HepG2 (cell line): ENCODE results near the gene MTRR. TPM values are rescaled to one million over a fixed set of nuclear protein-coding genes. Genes with fewer than 3 reads are reported as not detected.

Experiments used
- ATAC-seq: fragments of 200-7000 bp; cut with Tn5 transposase; 3 replicates; pipeline ENCODE4 v1.9.1; 2020; ENCODE audit warnings: mild to moderate bottlenecking, moderate library complexity
- BruUV-seq: library from RNA; stranded (reverse); fragments of 400-500 nt; replicated peaks from 2 replicates; lab custom pipeline; 2021; lab: Mats Ljungman, UMichigan
- CTCF ChIA-PET: fragments of 300-600 bp; formaldehyde crosslinking; extraction: SDS; loops from one replicate; lab custom pipeline; 2021; ENCODE audit warnings: low total read pairs, inconsistent platforms, low intra/inter-chr PET ratio; lab: Yijun Ruan, JAX
- POLR2A ChIA-PET: fragments of 350-600 bp; sonication (Branson Sonifier 250); formaldehyde crosslinking; loops from one replicate; lab custom pipeline; 2020; ENCODE audit warnings: antibody characterized with exemption, inconsistent platforms; lab: Yijun Ruan, JAX
- DNase-seq: peaks from one replicate; pipeline ENCODE4 v3.0.0-alpha.2; 2015; ENCODE audit warnings: low spot score
- FAIRE-seq: peaks from 3 replicates; lab custom pipeline; 2011; peaks lifted over from hg19 to GRCh38; lab: Jason Lieb, UNC
- H2AFZ ChIP-seq: one replicate; pipeline ENCODE4 v1.6.1; 2011; ENCODE audit warnings: low read length, inconsistent platforms
- H3K27ac ChIP-seq: fragments of 300-600 bp; 3 replicates; pipeline ENCODE4 v1.8.0; 2011; ENCODE audit warnings: mixed run types, mild to moderate bottlenecking, mixed read lengths, low read length, inconsistent platforms; ENCODE audit not compliant: insufficient read depth; ENCODE audit errors: extremely low read length
- H3K27me3 ChIP-seq, 2 experiments: fragments of 200-600 bp in 1 of 2; 2 replicates in 1 of 2; 3 replicates in 1 of 2; pipeline versions ENCODE4 v1.6.0 to v1.8.0; 2011; ENCODE audit warnings: low read length in 2 of 2, mild to moderate bottlenecking in 2 of 2, moderate library complexity in 2 of 2, inconsistent platforms in 1 of 2; ENCODE audit not compliant: insufficient read depth in 2 of 2, control insufficient read depth in 1 of 2
- H3K36me3 ChIP-seq, 2 experiments: fragments of 200-600 bp in 1 of 2; replicated peaks in 1 of 2; 2 replicates in 1 of 2; 3 replicates in 1 of 2; pipeline versions ENCODE4 v1.5.1 to v1.8.0; 2011; ENCODE audit warnings: low read length in 2 of 2, inconsistent platforms in 1 of 2; ENCODE audit not compliant: insufficient read depth in 2 of 2, control insufficient read depth in 1 of 2
- H3K4me1 ChIP-seq: 2 replicates; pipeline ENCODE4 v1.5.1; 2012; ENCODE audit warnings: low read length, inconsistent platforms; ENCODE audit not compliant: insufficient read depth
- H3K4me2 ChIP-seq: 2 replicates; pipeline ENCODE4 v1.6.0; 2011; ENCODE audit warnings: low read depth, low read length, inconsistent platforms
- H3K4me3 ChIP-seq, 3 experiments: fragments of 200-600 bp in 1 of 3; sonication (generic), shearing (Covaris generic) in 1 of 3; replicated peaks in 1 of 3; 2 replicates each; pipeline ENCODE4 v1.5.1; 2011 to 2016; ENCODE audit warnings: low read length in 3 of 3, inconsistent platforms in 2 of 3, low read depth in 2 of 3, mild to moderate bottlenecking in 2 of 3, control low read depth in 1 of 3, mixed read lengths in 1 of 3; ENCODE audit not compliant: insufficient read depth in 1 of 3
- H3K79me2 ChIP-seq: one replicate; pipeline ENCODE4 v1.6.1; 2011; ENCODE audit warnings: low read length, inconsistent platforms; ENCODE audit not compliant: insufficient read depth
- H3K9ac ChIP-seq: 2 replicates; pipeline ENCODE4 v1.6.0; 2011; ENCODE audit warnings: mild to moderate bottlenecking, low read depth, low read length, inconsistent platforms; ENCODE audit not compliant: insufficient read depth
- H3K9me3 ChIP-seq: 2 replicates; pipeline ENCODE4 v1.5.1; 2012; ENCODE audit warnings: mild to moderate bottlenecking, low read length
- H4K20me1 ChIP-seq: 2 replicates; pipeline ENCODE4 v1.6.0; 2011; ENCODE audit warnings: inconsistent platforms, mild to moderate bottlenecking, low read length, moderate library complexity; ENCODE audit not compliant: insufficient read depth
- ASH2L ChIP-seq: fragments of 300-600, 200-600 bp; sonication (generic); IDR thresholded peaks from 2 replicates; pipeline ENCODE4 v1.7.0; 2017; ENCODE audit warnings: low read depth, mild to moderate bottlenecking, moderate library complexity, mixed read lengths, low read length; ENCODE audit not compliant: insufficient read length
- ATF3 ChIP-seq: sonication (generic); formaldehyde crosslinking; IDR thresholded peaks from 2 replicates; pipeline ENCODE4 v1.4.0; 2020; ENCODE audit warnings: missing genetic modification reagents
- CBX2 ChIP-seq, 2 experiments: fragments of 200-600 bp in 1 of 2; sonication (generic); formaldehyde crosslinking in 1 of 2; IDR thresholded peaks; 2 replicates each; pipeline versions ENCODE4 v1.7.0 to v1.8.1; 2018 to 2022; ENCODE audit warnings: low read depth in 2 of 2, low read length in 1 of 2, mild to moderate bottlenecking in 1 of 2, missing genetic modification reagents in 1 of 2
- HNRNPLL ChIP-seq: fragments of 200-400 bp; formaldehyde crosslinking; IDR thresholded peaks from 2 replicates; pipeline ENCODE4 v1.6.1; 2017; ENCODE audit warnings: mild to moderate bottlenecking, low read depth, low read length; ENCODE audit not compliant: poor library complexity, severe bottlenecking
- HOXA7 ChIP-seq: sonication (generic); formaldehyde crosslinking; IDR thresholded peaks from 2 replicates; pipeline ENCODE4 v1.8.1; 2022; ENCODE audit warnings: mild to moderate bottlenecking, missing genetic modification reagents, moderate library complexity
- KDM5B ChIP-seq: sonication (generic); formaldehyde crosslinking; IDR thresholded peaks from 2 replicates; pipeline ENCODE4 v1.4.0; 2020; ENCODE audit warnings: missing genetic modification reagents, mild to moderate bottlenecking, borderline replicate concordance
- NFKBIZ ChIP-seq: IDR thresholded peaks from 2 replicates; pipeline ENCODE4 v1.6.1; 2018; ENCODE audit warnings: missing genetic modification reagents, missing compliant biosample characterization
- RBM22 ChIP-seq: fragments of 200-400 bp; formaldehyde crosslinking; optimal IDR thresholded peaks from 2 replicates; pipeline ENCODE3; 2017; ENCODE audit warnings: mild to moderate bottlenecking, low read length, moderate library complexity
- RORA ChIP-seq: sonication (generic); formaldehyde crosslinking; IDR thresholded peaks from 2 replicates; pipeline ENCODE4 v1.5.0; 2020; ENCODE audit warnings: mild to moderate bottlenecking, missing genetic modification reagents, moderate library complexity
- SRSF1 ChIP-seq: fragments of 200-400 bp; formaldehyde crosslinking; optimal IDR thresholded peaks from 2 replicates; pipeline ENCODE3; 2017; ENCODE audit warnings: mild to moderate bottlenecking, low read depth, low read length, moderate library complexity
- TARDBP ChIP-seq: sonication (generic); formaldehyde crosslinking; IDR thresholded peaks from 2 replicates; pipeline ENCODE4 v1.8.0; 2022; ENCODE audit warnings: mild to moderate bottlenecking, missing genetic modification reagents
- TEAD2 ChIP-seq: sonication (generic); formaldehyde crosslinking; IDR thresholded peaks from 2 replicates; pipeline ENCODE4 v1.9.0; 2021; ENCODE audit warnings: missing genetic modification reagents
- ZBTB43 ChIP-seq: sonication (generic); formaldehyde crosslinking; conservative IDR thresholded peaks from 2 replicates; pipeline ENCODE4 v1.4.0; 2020; ENCODE audit warnings: missing genetic modification reagents
- ZHX1 ChIP-seq: sonication (generic); formaldehyde crosslinking; IDR thresholded peaks from 2 replicates; pipeline ENCODE4 v1.8.1; 2022; ENCODE audit warnings: low read depth, mild to moderate bottlenecking, missing genetic modification reagents
- ZNF230 ChIP-seq: sonication (generic); formaldehyde crosslinking; IDR thresholded peaks from 2 replicates; pipeline ENCODE4 v1.4.0; 2020; ENCODE audit warnings: mild to moderate bottlenecking, missing genetic modification reagents
- ZNF30 ChIP-seq: sonication (generic); formaldehyde crosslinking; IDR thresholded peaks from 2 replicates; pipeline ENCODE4 v1.5.0; 2020; ENCODE audit warnings: mild to moderate bottlenecking, missing genetic modification reagents
- ZNF343 ChIP-seq: sonication (generic); formaldehyde crosslinking; IDR thresholded peaks from 2 replicates; pipeline ENCODE4 v1.4.0; 2020; ENCODE audit warnings: mild to moderate bottlenecking, missing genetic modification reagents
- ZNF44 ChIP-seq: sonication (generic); formaldehyde crosslinking; IDR thresholded peaks from 2 replicates; pipeline ENCODE4 v1.5.1; 2020; ENCODE audit warnings: mild to moderate bottlenecking, missing genetic modification reagents
- ZNF746 ChIP-seq: sonication (generic); formaldehyde crosslinking; IDR thresholded peaks from 2 replicates; pipeline ENCODE4 v1.8.0; 2022; ENCODE audit warnings: mild to moderate bottlenecking, missing genetic modification reagents
- ZSCAN31 ChIP-seq: sonication (generic); formaldehyde crosslinking; IDR thresholded peaks from 2 replicates; pipeline ENCODE4 v1.5.0; 2020; ENCODE audit warnings: low read depth, mild to moderate bottlenecking, missing genetic modification reagents
- ZSCAN9 ChIP-seq: IDR thresholded peaks from 2 replicates; pipeline ENCODE4 v1.6.1; 2016; ENCODE audit warnings: borderline replicate concordance
- WGBS: methylation state at CpG from one replicate; pipeline ENCODE4 v1.1.6; 2017; ENCODE audit warnings: low lambda C conversion rate; 5-methylcytosine and 5-hydroxymethylcytosine counted together
- in situ Hi-C: cut with HindIII; loops from 2 replicates; pipeline ENCODE4 v1.10.0; 2017; ENCODE audit warnings: low pct_unique_long_range_greater_than_20kb; ENCODE audit not compliant: extremely low pct_ligation_motif_present
- intact Hi-C: fragments of 100-400 bp; cut with micrococcal nuclease; formaldehyde crosslinking; loops from one replicate; pipeline ENCODE4 v1.10.0; 2022; ENCODE audit not compliant: unreplicated experiment
- polyA plus RNA-seq, 8 experiments: library from polyadenylated mRNA; depleted of rRNA in 3 of 8; stranded (reverse) in 7 of 8; unstranded in 1 of 8; fragments of >200 nt; fragmentation: Illumina TruSeq in 4 of 8; extraction: Trizol in 4 of 8; gene quantifications; 2 replicates each; pipeline versions ENCODE4 v1.2.1 to v1.2.3, GENCODE V29; 2011 to 2016; ENCODE audit warnings: low read depth in 4 of 8, missing spikeins in 1 of 8, mixed read lengths in 1 of 8; ENCODE audit not compliant: insufficient read depth in 1 of 8
- total RNA-seq, 5 experiments: library from RNA; depleted of rRNA; stranded (reverse); fragments of >200 nt; fragmentation: Illumina TruSeq; extraction: Trizol; gene quantifications; 2 replicates each; pipeline ENCODE4 v1.2.3, GENCODE V29; 2016; ENCODE audit warnings: low read depth in 1 of 5

The MTRR gene
- total and polyA plus RNA-seq, 2 of the 13 experiments (the other 11 are each of a cell fraction or from before 2014, with no cell fraction given): 39.2 to 59.2 TPM

GRCh38 chr5:7849681-7850394 is 19.1 kb upstream of the MTRR start:
- FAIRE-seq: no peak
- BruUV-seq: no TSS peak
- Histone ChIP-seq H3K27me3 (peaks cover 3 to 23% of the 10 kb centered on the region in 2 experiments; a peak in 2 of 5 replicates), H3K36me3 (no peaks in the 10 kb centered on the region), H3K4me3 (peak overlapping the region; percentile 54 to 71 (median 69)), H3K79me2 (no peaks in the 10 kb centered on the region), H3K4me1 (peaks cover 25% of the 10 kb centered on the region), H4K20me1 (no peaks in the 10 kb centered on the region), H3K9me3 (no peaks in the 10 kb centered on the region), H3K4me2 (peak overlapping the region; percentile 90), H3K27ac (no peak overlapping the region), H3K9ac (peak overlapping the region; percentile 46; the same call in 1 of the 2 replicates), H2AFZ (no peak overlapping the region)
- intact Hi-C loops (loop anchor here (1.0 kb wide), 1 partner anchor 29 kb away; no protein-coding TSS in a partner anchor), in situ Hi-C loops (no loop called here)
- peak; percentile 26 for DNase-seq
- POLR2A ChIA-PET: interaction anchor here (1.3 to 3.6 kb wide), 3 partner anchors 10 to 22 kb away, joined by 4 to 18 read pairs (median 4); partner anchors contain the start of genes FASTKD3 and MTRR
- CTCF ChIA-PET: no interaction called here
- ATAC-seq: peak; percentile 75
- WGBS: 6% methylated on average over 10 of the region's 44 CpGs
- TF ChIP-seq ZBTB43 (CRISPR knock-in tag) (no peak), KDM5B (CRISPR knock-in tag) (no peak), ZNF30 (CRISPR knock-in tag) (no peak), ZNF343 (CRISPR knock-in tag) (no peak), ZNF746 (CRISPR knock-in tag) (no peak), HNRNPLL (no peak), ATF3 (no peak), ZNF230 (peak; percentile 49; the same call in 1 of the 2 replicates), RORA (no peak), TEAD2 (no peak), HOXA7 (CRISPR knock-in tag) (no peak), CBX2 (IDR thresholded peaks at IDR 0.05; ENCODE audit: low read depth, low read length) (no peak), CBX2 (CRISPR knock-in tag; IDR thresholded peaks at IDR 0.05; ENCODE audit: low read depth) (no peak), ZSCAN31 (CRISPR knock-in tag) (no peak), RBM22 (no peak), ZNF44 (CRISPR knock-in tag) (no peak), ZSCAN9 (no peak), TARDBP (CRISPR knock-in tag) (no peak), NFKBIZ (CRISPR knock-in tag) (no peak), ZHX1 (no peak), ASH2L (no peak), SRSF1 (no peak)
